ENCODE results near the gene CCNYL1.

DNA sequence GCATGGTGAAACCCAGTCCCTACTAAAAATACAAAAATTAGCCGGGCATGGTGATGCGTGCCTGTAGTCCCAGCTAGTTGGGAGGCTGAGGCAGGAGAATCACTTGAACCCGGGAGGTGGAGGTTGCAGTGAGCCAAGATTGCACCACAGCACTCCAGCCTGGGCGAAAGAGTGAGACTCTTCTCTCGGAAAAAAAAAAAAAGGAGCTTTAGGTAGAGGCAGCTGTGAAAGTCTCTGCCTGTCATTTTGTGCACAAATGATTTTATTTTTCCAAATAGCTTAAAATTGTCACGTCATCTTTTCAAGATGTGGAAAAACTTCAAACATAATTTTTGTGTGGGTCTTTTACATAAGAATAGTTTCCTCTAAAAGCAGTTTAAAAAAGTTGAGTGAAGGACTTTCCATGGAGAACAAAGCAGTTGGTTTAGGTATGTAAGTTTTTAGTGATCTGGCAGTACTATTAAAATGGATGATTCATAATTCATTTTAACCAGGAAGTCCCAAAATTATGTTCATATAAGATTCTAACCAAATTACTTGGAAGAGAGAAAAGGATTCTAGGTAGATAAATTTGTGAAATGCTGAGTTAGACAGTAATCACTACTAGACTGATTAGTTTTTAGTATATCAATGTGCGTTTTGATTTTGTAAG is 11.5 kb downstream of the CCNYL1 start:
- TF ChIP-seq, protein P1, sequence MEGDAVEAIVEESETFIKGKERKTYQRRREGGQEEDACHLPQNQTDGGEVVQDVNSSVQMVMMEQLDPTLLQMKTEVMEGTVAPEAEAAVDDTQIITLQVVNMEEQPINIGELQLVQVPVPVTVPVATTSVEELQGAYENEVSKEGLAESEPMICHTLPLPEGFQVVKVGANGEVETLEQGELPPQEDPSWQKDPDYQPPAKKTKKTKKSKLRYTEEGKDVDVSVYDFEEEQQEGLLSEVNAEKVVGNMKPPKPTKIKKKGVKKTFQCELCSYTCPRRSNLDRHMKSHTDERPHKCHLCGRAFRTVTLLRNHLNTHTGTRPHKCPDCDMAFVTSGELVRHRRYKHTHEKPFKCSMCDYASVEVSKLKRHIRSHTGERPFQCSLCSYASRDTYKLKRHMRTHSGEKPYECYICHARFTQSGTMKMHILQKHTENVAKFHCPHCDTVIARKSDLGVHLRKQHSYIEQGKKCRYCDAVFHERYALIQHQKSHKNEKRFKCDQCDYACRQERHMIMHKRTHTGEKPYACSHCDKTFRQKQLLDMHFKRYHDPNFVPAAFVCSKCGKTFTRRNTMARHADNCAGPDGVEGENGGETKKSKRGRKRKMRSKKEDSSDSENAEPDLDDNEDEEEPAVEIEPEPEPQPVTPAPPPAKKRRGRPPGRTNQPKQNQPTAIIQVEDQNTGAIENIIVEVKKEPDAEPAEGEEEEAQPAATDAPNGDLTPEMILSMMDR (IDR thresholded peaks at IDR 0.05), result no peak
- no peak for TF ChIP-seq POLR2A (IDR thresholded peaks at IDR 0.05)

Data from adrenal gland (tissue), 5 donors.